T-helper 2 cell treated with Interferon-gamma antibody and Interleukin-4, amounts not matched to agents 100 ng/mL and 5 ng/mL, for 36 hours (primary cell): ENCODE results near the gene KCNT1. TPM values are rescaled to one million over a fixed set of nuclear protein-coding genes. Genes with fewer than 3 reads are reported as not detected.

Experiments
- intact Hi-C: fragments of 100-400 bp; cut with micrococcal nuclease; formaldehyde crosslinking; loops from one replicate; pipeline ENCODE4 v1.15.1; 2023
- total RNA-seq: library from RNA; stranded (reverse); gene quantifications from 2 replicates; pipeline ENCODE4 v1.2.3, GENCODE V29; 2022

The KCNT1 gene
- total RNA-seq, 1 donor from 2014 or later, result not detected

- intact Hi-C loops, result no loop called here
These were observed 61.9 kb downstream of the KCNT1 start for GRCh38 chr9:135763716-135764446.

- intact Hi-C loops, result no loop called here
These were observed 62.7 kb downstream of the KCNT1 start for GRCh38 chr9:135764731-135765130.

GRCh38 chr9:135765416-135765815 is 63.4 kb downstream of the KCNT1 start:
- intact Hi-C loops, result no loop called here

- intact Hi-C loops, result no loop called here
These were observed 64.3 kb downstream of the KCNT1 start for GRCh38 chr9:135766251-135766650.

- intact Hi-C loops, result no loop called here
These were observed 64.7 kb downstream of the KCNT1 start for GRCh38 chr9:135766707-135767106.

- intact Hi-C loops, result no loop called here
These were observed 66.7 kb downstream of the KCNT1 start for GRCh38 chr9:135768516-135769218.

- intact Hi-C loops, result no loop called here
These were observed 67.7 kb downstream of the KCNT1 start for GRCh38 chr9:135769489-135770202.

GRCh38 chr9:135770203-135770535 is 68.2 kb downstream of the KCNT1 start:
- intact Hi-C loops, result no loop called here

GRCh38 chr9:135770771-135771170 is 68.8 kb downstream of the KCNT1 start:
- intact Hi-C loops, result no loop called here

- intact Hi-C loops, result no loop called here
These were observed 69.5 kb downstream of the KCNT1 start for GRCh38 chr9:135771401-135772051.

- intact Hi-C loops, result no loop called here
These were observed 70.2 kb downstream of the KCNT1 start for GRCh38 chr9:135772056-135772646.

- intact Hi-C loops, result no loop called here
These were observed 70.9 kb downstream of the KCNT1 start for GRCh38 chr9:135772702-135773493.

- intact Hi-C loops, result no loop called here
These were observed 71.7 kb downstream of the KCNT1 start for GRCh38 chr9:135773530-135774238.

GRCh38 chr9:135774239-135774747 is 72.3 kb downstream of the KCNT1 start:
- intact Hi-C loops, result no loop called here

GRCh38 chr9:135774794-135775525 is 73.0 kb downstream of the KCNT1 start:
- intact Hi-C loops, result no loop called here

GRCh38 chr9:135775911-135776310 is 73.9 kb downstream of the KCNT1 start:
- intact Hi-C loops, result no loop called here

- intact Hi-C loops, result no loop called here
These were observed 75.1 kb downstream of the KCNT1 start for GRCh38 chr9:135776893-135777622.

- intact Hi-C loops, result no loop called here
These were observed 75.7 kb downstream of the KCNT1 start for GRCh38 chr9:135777623-135778177.
